Measurements from ENCODE around the gene TIMP2.

The TIMP2 gene

GRCh38 chr17:78895322-78895721 is 29.9 kb downstream of the TIMP2 start:
- no peaks in the 10 kb centered on the region for H3K27me3 ChIP-seq (replicated peaks; ENCODE audit: control insufficient read depth, insufficient read depth, low read length)
- H3K36me3 ChIP-seq (ENCODE audit: control insufficient read depth, insufficient read depth, low read length), result no peaks in the 10 kb centered on the region
- no peak for TF ChIP-seq CTCF (IDR thresholded peaks at IDR 0.05; ENCODE audit: insufficient read depth, low read length, poor library complexity, severe bottlenecking)
- H3K4me3 ChIP-seq (replicated peaks; ENCODE audit: low read depth, low read length), result no peak overlapping the region
- DNase-seq (ENCODE audit: extremely low read depth, insufficient read length), result no peak

- H3K36me3 ChIP-seq (ENCODE audit: control insufficient read depth, insufficient read depth, low read length), result no peaks in the 10 kb centered on the region
- no peak for TF ChIP-seq CTCF (IDR thresholded peaks at IDR 0.05; ENCODE audit: insufficient read depth, low read length, poor library complexity, severe bottlenecking)
- no peak for DNase-seq (ENCODE audit: extremely low read depth, insufficient read length)
- no peaks in the 10 kb centered on the region for H3K27me3 ChIP-seq (replicated peaks; ENCODE audit: control insufficient read depth, insufficient read depth, low read length)
- H3K4me3 ChIP-seq (replicated peaks; ENCODE audit: low read depth, low read length), result no peak overlapping the region
These were observed 31.5 kb downstream of the TIMP2 start for GRCh38 chr17:78893684-78894083.

- no peak for DNase-seq (ENCODE audit: extremely low read depth, insufficient read length)
- no peak overlapping the region for H3K4me3 ChIP-seq (replicated peaks; ENCODE audit: low read depth, low read length)
- no peak for TF ChIP-seq CTCF (IDR thresholded peaks at IDR 0.05; ENCODE audit: insufficient read depth, low read length, poor library complexity, severe bottlenecking)
- H3K27me3 ChIP-seq (replicated peaks; ENCODE audit: control insufficient read depth, insufficient read depth, low read length), result no peaks in the 10 kb centered on the region
- no peaks in the 10 kb centered on the region for H3K36me3 ChIP-seq (ENCODE audit: control insufficient read depth, insufficient read depth, low read length)
These were observed 32.2 kb downstream of the TIMP2 start for GRCh38 chr17:78892936-78893379.

GRCh38 chr17:78892520-78892919 is 32.7 kb downstream of the TIMP2 start:
- Histone ChIP-seq H3K4me3 (replicated peaks; ENCODE audit: low read depth, low read length) (no peak overlapping the region), H3K27me3 (replicated peaks; ENCODE audit: control insufficient read depth, insufficient read depth, low read length) (no peaks in the 10 kb centered on the region), H3K36me3 (ENCODE audit: control insufficient read depth, insufficient read depth, low read length) (no peaks in the 10 kb centered on the region)
- TF ChIP-seq CTCF (IDR thresholded peaks at IDR 0.05; ENCODE audit: insufficient read depth, low read length, poor library complexity, severe bottlenecking), result no peak
- DNase-seq (ENCODE audit: extremely low read depth, insufficient read length), result no peak

GRCh38 chr17:78892062-78892456 is 33.1 kb downstream of the TIMP2 start:
- DNase-seq (ENCODE audit: extremely low read depth, insufficient read length), result no peak
- no peak for TF ChIP-seq CTCF (IDR thresholded peaks at IDR 0.05; ENCODE audit: insufficient read depth, low read length, poor library complexity, severe bottlenecking)
- Histone ChIP-seq H3K27me3 (replicated peaks; ENCODE audit: control insufficient read depth, insufficient read depth, low read length) (no peaks in the 10 kb centered on the region), H3K4me3 (replicated peaks; ENCODE audit: low read depth, low read length) (no peak overlapping the region), H3K36me3 (ENCODE audit: control insufficient read depth, insufficient read depth, low read length) (no peaks in the 10 kb centered on the region)

GRCh38 chr17:78891406-78892061 is 33.7 kb downstream of the TIMP2 start:
- no peak overlapping the region for H3K4me3 ChIP-seq (replicated peaks; ENCODE audit: low read depth, low read length)
- H3K36me3 ChIP-seq (ENCODE audit: control insufficient read depth, insufficient read depth, low read length), result no peaks in the 10 kb centered on the region
- H3K27me3 ChIP-seq (replicated peaks; ENCODE audit: control insufficient read depth, insufficient read depth, low read length), result no peaks in the 10 kb centered on the region
- DNase-seq (ENCODE audit: extremely low read depth, insufficient read length), result no peak
- no peak for TF ChIP-seq CTCF (IDR thresholded peaks at IDR 0.05; ENCODE audit: insufficient read depth, low read length, poor library complexity, severe bottlenecking)

Data from GM06990 (cell line).